Suprapubic skin (tissue), 4 donors: Measurements from ENCODE around the gene ATP9B.

Experiments
- POLR2A ChIP-seq, 2 donors: fragments of 450-650 bp; IDR thresholded peaks; one replicate each; pipeline ENCODE4 v1.6.1; 2017; ENCODE audit warnings: antibody characterized with exemption in 2 of 2, mild to moderate bottlenecking in 2 of 2, moderate library complexity in 2 of 2
- POLR2AphosphoS5 ChIP-seq, 3 donors: sonication (generic); formaldehyde crosslinking; IDR thresholded peaks; one replicate each; pipeline ENCODE4 v1.6.1; 2017; ENCODE audit warnings: antibody characterized with exemption in 3 of 3

DNA sequence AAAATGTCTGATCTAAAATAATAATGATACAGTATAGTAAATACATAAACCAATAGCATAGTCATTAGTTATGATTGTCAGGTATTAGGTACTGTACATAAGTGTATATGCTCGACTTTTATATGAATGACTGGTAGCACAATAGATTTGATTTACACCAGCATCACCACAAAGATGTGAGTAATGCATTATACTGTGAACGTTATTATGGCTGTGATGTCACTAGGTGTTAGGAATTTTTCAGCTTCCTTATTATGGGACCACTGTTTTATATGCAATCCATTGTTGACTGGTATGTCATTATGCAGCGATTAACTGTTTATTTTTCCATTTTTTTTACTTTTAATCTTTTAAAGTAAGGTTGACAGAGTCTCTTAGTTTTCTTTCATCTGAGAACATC lies 23.7 kb downstream of the ATP9B start:
- TF ChIP-seq POLR2AphosphoS5 (IDR thresholded peaks at IDR 0.05) (no peak), POLR2A (IDR thresholded peaks at IDR 0.05) (no peak)
